Measurements from ENCODE around the gene AHCYL1. TPM values are rescaled to one million over a fixed set of nuclear protein-coding genes. Genes with fewer than 3 reads are reported as not detected.

AHCYL1 gene
- total RNA-seq: 25.4 and 26.8 TPM in 2 replicates

DNA sequence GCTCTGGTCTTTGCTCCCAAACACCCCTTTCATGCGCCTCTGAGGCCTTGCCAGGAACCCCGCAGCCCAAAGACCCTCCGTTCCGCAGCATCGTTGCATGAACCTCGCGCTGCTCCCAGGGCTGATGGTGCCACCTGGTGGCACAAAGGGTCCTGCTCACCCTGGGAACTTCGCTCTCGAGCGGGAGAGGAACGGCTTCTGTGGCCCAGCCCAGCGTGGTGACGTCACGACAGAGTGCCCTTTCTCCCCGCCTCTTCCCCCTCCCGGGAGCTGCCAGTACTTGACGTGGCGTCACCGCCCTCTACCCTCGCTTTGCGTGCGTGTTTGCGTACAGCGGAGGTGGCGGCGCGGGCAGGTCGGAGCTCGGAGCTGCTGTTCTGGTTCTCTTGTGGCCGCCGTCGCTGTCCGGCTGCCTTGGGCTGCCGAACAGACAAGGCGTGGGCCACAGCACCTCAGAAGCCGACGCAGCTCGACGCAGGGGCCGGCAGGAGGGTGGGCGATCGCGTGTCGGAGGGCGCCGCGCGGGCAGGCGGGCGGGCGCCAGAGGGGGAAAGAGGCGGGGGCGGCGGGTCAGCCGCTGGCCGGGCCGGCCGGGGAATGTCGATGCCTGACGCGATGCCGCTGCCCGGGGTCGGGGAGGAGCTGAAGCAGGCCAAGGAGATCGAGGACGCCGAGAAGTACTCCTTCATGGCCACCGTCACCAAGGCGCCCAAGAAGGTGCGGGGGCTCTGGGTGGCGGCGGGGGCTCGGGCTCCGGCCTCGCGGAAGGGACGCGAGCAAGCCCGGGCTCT is at the start of gene AHCYL1:
AHCYL1 (plus strand) TSS at position 310 of the 791 bp plus-strand sequence; CDS start at position 598, 288 bp downstream.

GRCh38 chr1:110034451-110035235 is 50.1 kb downstream of the AHCYL1 start, which contains the start of gene STRIP1:
STRIP1 (plus strand) TSS chr1:110034624; CDS start chr1:110034638, 14 bp downstream.

GRCh38 chr1:110070671-110071242 is 86.2 kb downstream of the AHCYL1 start, which contains the start of gene ALX3:
ALX3 (minus strand) TSS chr1:110070672; CDS start chr1:110070612, 60 bp downstream.

Other genes with a start within 250 kb of the AHCYL1 start
- 28.4 and 32.3 TPM in 2 replicates for gene GSTM3, start 243.7 kb upstream of the AHCYL1 start, total RNA-seq
- not detected in 2 replicates for gene EPS8L3, start 220.8 kb upstream of the AHCYL1 start, total RNA-seq
- 20.5 and 22.4 TPM in 2 replicates for gene CSF1, start 73.9 kb upstream of the AHCYL1 start, total RNA-seq
- 17.4 and 19.5 TPM in 2 replicates for gene STRIP1, start 49.9 kb downstream of the AHCYL1 start, total RNA-seq
- gene ALX3, start 85.9 kb downstream of the AHCYL1 start, total RNA-seq: not detected in 2 replicates
- gene UBL4B, start 127.7 kb downstream of the AHCYL1 start, total RNA-seq: not detected in 2 replicates
- 0.15 TPM in 1 of 2 replicates, not detected in the other for gene SLC6A17, start 165.7 kb downstream of the AHCYL1 start, total RNA-seq
- 0.15 and 0.34 TPM in 2 replicates for gene KCNC4, start 225.5 kb downstream of the AHCYL1 start, total RNA-seq

All from bronchus fibroblast of lung (primary cell).